ENCODE results near the gene SUV39H2.

Gene SUV39H2

DNA sequence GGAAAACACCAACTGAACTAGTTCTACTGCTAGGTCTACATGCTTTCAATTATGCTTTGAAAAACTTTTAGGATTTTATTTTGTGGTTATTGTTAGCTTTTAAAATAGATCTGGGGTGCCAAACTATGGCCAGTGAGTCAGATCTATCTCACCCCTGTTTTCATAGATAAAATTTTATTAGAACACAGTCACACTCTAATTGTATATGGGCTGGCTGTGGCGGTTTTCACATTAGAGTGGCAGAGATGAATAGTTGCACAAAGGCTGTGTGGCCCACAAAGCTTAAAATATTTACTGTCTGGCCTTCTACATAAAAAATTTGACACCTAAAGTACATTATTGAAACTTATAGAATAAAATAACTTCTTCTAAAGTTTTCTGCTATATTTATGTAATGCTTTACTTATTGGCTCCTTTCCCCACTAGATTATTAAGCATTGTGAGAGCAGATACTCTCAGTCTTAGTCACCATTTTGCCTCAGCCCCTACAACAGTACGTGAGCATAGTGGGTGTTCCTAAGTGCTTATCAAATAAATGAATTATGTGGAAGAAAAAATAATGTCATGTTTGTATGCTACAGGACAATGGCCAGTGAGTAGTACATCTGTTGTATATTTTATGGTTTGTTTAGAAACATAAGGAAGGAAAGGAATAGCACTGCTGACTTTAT, 5.4 kb upstream of the SUV39H2 start:
- H4K20me1 ChIP-seq, result peaks cover 9% of the 10 kb centered on the region
- TF ChIP-seq Cebpa-rat (IDR thresholded peaks at IDR 0.05), result no peak
- no peak overlapping the region for H3K27ac ChIP-seq
- H3K4me1 ChIP-seq, result peaks cover 30% of the 10 kb centered on the region
- no peak overlapping the region for H3K9ac ChIP-seq
- no peak overlapping the region for H3K4me3 ChIP-seq
- H3K4me2 ChIP-seq, result no peak overlapping the region
- no peaks in the 10 kb centered on the region for H3K9me3 ChIP-seq
- H3K27me3 ChIP-seq, result no peaks in the 10 kb centered on the region
- peaks cover 27% of the 10 kb centered on the region for H3K36me3 ChIP-seq

DNA sequence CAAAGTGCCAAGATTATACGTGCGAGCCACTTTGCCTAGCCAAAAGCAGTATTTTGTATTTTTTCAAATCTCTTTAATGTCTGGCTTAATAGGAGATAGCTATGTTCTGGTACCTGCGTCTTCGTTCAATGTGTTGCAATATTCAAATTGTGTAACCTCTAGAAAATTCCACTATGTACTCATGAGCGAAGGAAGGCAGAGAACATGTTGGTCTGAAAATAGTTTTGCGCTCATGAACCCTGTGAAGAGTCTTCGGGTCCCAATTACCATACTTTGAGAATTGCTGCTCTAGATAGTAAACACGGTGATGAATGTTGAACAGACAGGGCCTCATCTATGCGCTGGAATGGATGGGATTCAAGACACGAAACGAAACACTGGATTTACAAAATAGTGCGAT, 2.7 kb upstream of the SUV39H2 start:
- peaks cover 18% of the 10 kb centered on the region for H4K20me1 ChIP-seq
- TF ChIP-seq Cebpa-rat (IDR thresholded peaks at IDR 0.05), result no peak
- H3K27ac ChIP-seq, result no peak overlapping the region
- H3K27me3 ChIP-seq, result no peaks in the 10 kb centered on the region
- H3K36me3 ChIP-seq, result peaks cover 9% of the 10 kb centered on the region; the same call in 1 of the 2 replicates
- H3K4me2 ChIP-seq, result no peak overlapping the region
- no peak overlapping the region for H3K9ac ChIP-seq
- H3K4me1 ChIP-seq, result peaks cover 40% of the 10 kb centered on the region
- no peaks in the 10 kb centered on the region for H3K9me3 ChIP-seq
- H3K4me3 ChIP-seq, result no peak overlapping the region

DNA sequence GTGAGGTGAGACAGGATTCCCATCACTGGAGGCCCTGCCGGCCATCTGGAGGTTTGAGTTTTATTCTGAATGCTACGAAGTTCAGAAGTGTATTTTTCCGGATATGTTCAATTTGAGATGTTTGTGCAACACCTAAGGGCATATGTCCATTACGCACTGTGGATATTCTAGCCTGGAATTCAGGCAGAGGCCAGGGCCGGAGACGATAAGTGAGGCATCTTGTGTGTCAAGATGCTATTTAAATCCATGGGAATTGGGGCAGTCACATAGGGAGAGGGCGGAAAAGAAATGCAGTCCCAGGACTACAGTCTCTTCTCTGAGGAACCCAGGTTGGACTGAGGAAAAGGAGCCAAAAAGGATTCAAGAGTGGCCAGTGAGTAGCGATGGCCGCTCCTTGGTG, 1.9 kb upstream of the SUV39H2 start:
- Histone ChIP-seq H3K27ac (no peak overlapping the region), H3K9me3 (no peaks in the 10 kb centered on the region), H3K4me1 (peaks cover 40% of the 10 kb centered on the region), H3K4me3 (no peak overlapping the region; the same call in 1 of the 2 replicates), H3K9ac (peak overlapping the region; percentile 89; the same call in 1 of the 2 replicates), H3K36me3 (peaks cover 9% of the 10 kb centered on the region; the same call in 1 of the 2 replicates), H4K20me1 (peaks cover 18% of the 10 kb centered on the region), H3K27me3 (no peaks in the 10 kb centered on the region), H3K4me2 (peak overlapping the region; percentile 81)
- no peak for TF ChIP-seq Cebpa-rat (IDR thresholded peaks at IDR 0.05)

DNA sequence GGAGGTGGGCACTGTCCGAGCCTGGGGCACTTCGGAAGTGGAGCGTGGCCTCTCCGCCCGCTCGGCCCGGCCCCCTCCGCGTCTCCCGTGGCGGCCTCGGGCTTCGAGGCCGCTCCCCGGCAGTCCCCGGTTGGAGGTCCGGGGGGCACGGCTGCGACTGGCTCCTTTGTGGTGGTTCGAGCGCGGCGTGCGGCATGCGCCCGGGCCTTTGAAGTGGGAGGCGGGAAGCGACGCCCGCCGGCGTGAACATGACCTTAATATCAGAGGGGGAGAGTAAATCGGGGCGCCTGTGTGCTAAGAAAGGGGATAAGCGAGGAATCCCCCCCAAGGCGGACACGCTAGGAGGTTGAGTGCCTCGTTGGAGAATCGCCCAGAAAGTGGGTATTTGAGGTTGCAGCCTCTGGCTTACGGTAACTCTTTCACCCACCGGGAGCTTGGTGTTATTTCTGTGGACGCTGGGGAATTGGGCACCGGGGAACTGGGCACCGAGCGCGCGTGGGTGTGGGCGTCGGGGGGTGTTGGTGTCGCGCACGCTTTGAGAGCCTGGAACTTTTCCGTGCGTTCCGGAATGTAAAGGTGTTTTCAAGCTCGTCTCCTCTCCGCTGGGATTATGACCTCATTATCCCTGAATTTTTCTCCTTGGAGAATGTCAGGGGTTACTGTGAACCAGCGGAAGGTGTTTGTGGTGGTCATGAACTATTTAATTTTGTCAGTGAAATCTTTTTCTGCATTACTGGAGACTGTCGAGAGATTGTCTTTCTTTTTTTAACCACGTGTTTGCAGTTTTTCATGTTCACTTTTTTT, 660 bp downstream of the SUV39H2 start:
- Histone ChIP-seq H3K4me3 (peak overlapping the region; percentile 86), H3K4me2 (peak overlapping the region; percentile 88), H3K9ac (peak overlapping the region; percentile 89), H3K9me3 (no peaks in the 10 kb centered on the region), H3K36me3 (peaks cover 26% of the 10 kb centered on the region), H3K27ac (peak overlapping the region; percentile 86), H3K27me3 (no peaks in the 10 kb centered on the region), H3K4me1 (peaks cover 43% of the 10 kb centered on the region), H4K20me1 (peaks cover 26% of the 10 kb centered on the region)
- no peak for TF ChIP-seq Cebpa-rat (IDR thresholded peaks at IDR 0.05)

DNA sequence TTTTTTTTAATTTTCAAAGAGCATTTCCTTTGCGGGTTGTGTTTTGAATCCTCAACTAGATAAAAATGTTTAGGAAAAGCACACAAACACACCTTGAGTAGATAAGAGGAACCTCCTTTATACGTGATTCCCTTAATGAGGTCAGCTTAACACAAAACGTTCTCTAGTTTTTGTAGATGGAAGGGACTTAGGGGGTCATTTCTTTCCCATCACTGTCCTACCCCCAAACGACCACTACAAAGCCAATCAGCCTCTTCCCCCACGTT, 1.2 kb downstream of the SUV39H2 start:
- peaks cover 31% of the 10 kb centered on the region for H4K20me1 ChIP-seq
- peak overlapping the region; percentile 86 for H3K27ac ChIP-seq
- H3K4me2 ChIP-seq, result peak overlapping the region; percentile 88
- no peaks in the 10 kb centered on the region for H3K27me3 ChIP-seq
- peak overlapping the region; percentile 89 for H3K9ac ChIP-seq
- H3K4me1 ChIP-seq, result peaks cover 43% of the 10 kb centered on the region
- peaks cover 31% of the 10 kb centered on the region for H3K36me3 ChIP-seq
- H3K4me3 ChIP-seq, result peak overlapping the region; percentile 86
- no peak for TF ChIP-seq Cebpa-rat (IDR thresholded peaks at IDR 0.05)
- no peaks in the 10 kb centered on the region for H3K9me3 ChIP-seq

DNA sequence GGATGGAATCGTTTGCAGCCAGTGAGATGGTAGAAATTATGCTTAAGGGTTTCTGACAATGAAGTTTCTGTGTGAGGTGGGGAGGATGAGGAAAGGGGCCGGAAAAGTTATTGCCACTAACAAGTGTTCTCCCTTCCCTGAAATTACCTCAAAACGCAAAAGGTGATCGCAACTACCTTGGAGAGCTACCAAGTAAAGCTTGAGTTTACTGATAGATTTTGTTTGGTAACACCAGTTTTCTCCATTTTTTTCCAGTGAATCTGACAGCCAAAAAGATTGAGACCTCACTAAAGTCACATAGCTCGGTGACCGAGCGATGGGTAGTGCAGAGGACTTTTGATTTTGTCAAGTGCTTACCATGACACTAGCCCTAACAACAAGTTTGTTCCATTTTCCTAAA, 1.6 kb downstream of the SUV39H2 start:
- Histone ChIP-seq H4K20me1 (peaks cover 35% of the 10 kb centered on the region), H3K9me3 (no peaks in the 10 kb centered on the region), H3K36me3 (peaks cover 35% of the 10 kb centered on the region), H3K27ac (peak overlapping the region; percentile 86; the same call in 1 of the 2 replicates), H3K4me2 (peak overlapping the region; percentile 88), H3K9ac (peak overlapping the region; percentile 89), H3K4me3 (peak overlapping the region; percentile 86), H3K4me1 (peaks cover 41% of the 10 kb centered on the region), H3K27me3 (no peaks in the 10 kb centered on the region)
- no peak for TF ChIP-seq Cebpa-rat (IDR thresholded peaks at IDR 0.05)

DNA sequence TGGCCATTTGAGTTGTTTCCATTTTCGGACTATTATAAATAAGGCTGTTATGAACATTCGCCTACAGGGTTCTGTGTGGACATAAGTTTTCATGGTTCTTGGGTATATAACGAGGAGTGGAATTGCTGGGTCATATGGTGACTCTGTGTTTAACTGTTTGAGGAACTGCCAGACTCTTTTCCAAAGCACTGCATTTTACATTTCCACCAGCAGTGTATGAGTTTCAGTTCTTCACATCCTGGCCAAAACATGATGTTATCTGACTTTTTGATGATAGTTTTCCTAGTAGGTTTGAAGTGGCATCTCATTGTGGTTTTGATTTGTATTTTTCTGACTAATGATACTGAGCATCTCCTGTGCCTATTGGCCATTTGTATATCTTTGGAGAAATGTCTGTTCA, 5.4 kb downstream of the SUV39H2 start:
- H4K20me1 ChIP-seq, result peaks cover 63% of the 10 kb centered on the region
- H3K9me3 ChIP-seq, result peaks cover 5% of the 10 kb centered on the region; the same call in 1 of the 2 replicates
- no peaks in the 10 kb centered on the region for H3K27me3 ChIP-seq
- H3K27ac ChIP-seq, result no peak overlapping the region
- H3K4me2 ChIP-seq, result no peak overlapping the region
- H3K4me3 ChIP-seq, result no peak overlapping the region
- peaks cover 17% of the 10 kb centered on the region for H3K4me1 ChIP-seq
- H3K36me3 ChIP-seq, result peaks cover 72% of the 10 kb centered on the region
- no peak for TF ChIP-seq Cebpa-rat (IDR thresholded peaks at IDR 0.05)
- no peak overlapping the region for H3K9ac ChIP-seq

DNA sequence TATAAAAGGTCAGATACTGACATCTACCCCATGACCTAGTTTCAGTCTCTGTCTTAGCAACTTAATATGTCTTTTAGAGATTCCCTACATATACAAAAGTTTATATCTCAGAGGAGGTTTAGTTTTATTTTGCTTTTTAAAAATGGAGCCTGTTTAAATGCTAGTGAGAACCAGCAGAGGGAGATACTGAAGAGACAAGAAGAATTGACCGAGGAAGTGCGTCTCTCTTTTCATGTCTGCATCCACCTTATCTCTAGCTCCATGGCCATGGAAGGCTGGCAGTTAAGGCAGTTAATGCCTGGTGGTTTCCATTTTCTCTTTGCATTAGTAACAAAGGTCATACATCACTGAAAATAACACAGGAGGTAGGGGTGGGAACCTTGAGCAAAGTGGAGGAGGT, 10.7 kb downstream of the SUV39H2 start:
- Histone ChIP-seq H3K4me2 (0 out of 2 replicates have a peak overlapping the region, but pooled peaks have one; percentile 25), H3K4me3 (no peak overlapping the region), H3K4me1 (no peaks in the 10 kb centered on the region), H3K9ac (no peak overlapping the region), H3K27me3 (no peaks in the 10 kb centered on the region), H3K36me3 (peaks cover 54% of the 10 kb centered on the region), H3K9me3 (peaks cover 5% of the 10 kb centered on the region; the same call in 1 of the 2 replicates), H4K20me1 (peaks cover 84% of the 10 kb centered on the region), H3K27ac (no peak overlapping the region)
- no peak for TF ChIP-seq Cebpa-rat (IDR thresholded peaks at IDR 0.05)

DNA sequence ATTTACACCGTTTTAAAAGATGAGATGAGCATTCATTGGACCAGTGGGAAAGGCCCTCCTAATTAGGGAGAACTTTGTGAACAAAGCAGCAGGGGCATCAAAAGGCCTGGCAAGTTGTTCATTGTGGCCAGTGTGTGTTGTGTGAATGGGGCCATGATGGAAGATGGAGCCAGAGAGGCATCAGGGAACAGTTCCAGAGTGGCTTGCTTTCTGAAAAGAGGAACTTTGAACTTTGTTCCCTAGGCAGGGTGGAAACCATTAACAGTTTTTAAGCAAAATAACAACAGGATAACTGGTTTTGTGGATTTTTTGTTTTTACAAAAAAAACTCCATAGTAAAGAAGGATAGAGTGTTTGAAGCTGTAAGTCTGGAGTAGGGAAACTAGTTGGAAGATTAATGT, 12.5 kb downstream of the SUV39H2 start:
- H3K4me3 ChIP-seq, result no peak overlapping the region
- H3K4me1 ChIP-seq, result no peaks in the 10 kb centered on the region
- H3K9ac ChIP-seq, result no peak overlapping the region
- H3K27me3 ChIP-seq, result no peaks in the 10 kb centered on the region
- H3K4me2 ChIP-seq, result no peak overlapping the region
- H4K20me1 ChIP-seq, result peaks cover 80% of the 10 kb centered on the region
- peaks cover 5% of the 10 kb centered on the region; the same call in 1 of the 2 replicates for H3K9me3 ChIP-seq
- TF ChIP-seq Cebpa-rat (IDR thresholded peaks at IDR 0.05), result no peak
- no peak overlapping the region for H3K27ac ChIP-seq
- H3K36me3 ChIP-seq, result peaks cover 44% of the 10 kb centered on the region

DNA sequence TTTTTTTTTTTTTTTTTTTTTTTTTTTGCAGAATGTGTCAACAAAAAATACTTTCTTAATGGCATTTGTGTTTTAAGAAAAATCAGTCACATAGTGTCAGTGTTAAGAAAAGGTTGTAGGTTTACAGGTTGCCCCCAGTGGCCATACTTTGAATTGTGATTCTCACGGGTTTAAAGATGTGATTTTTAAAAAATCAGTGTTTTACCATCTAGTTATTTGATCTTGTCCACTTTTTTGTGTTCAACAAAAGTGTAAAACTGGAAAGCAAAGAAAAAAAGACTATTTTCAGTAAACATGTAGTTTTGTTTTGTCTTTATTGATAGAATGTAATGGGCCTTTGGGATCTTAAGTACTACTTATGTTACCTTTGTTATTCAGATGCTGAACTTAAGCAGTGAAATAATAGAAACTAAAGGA, 25.7 kb downstream of the SUV39H2 start:
- Histone ChIP-seq H3K4me1 (no peaks in the 10 kb centered on the region), H4K20me1 (peaks cover 15% of the 10 kb centered on the region; the same call in 1 of the 2 replicates), H3K9me3 (peaks cover 24% of the 10 kb centered on the region), H3K36me3 (peaks cover 85% of the 10 kb centered on the region), H3K9ac (no peak overlapping the region), H3K4me3 (no peak overlapping the region), H3K4me2 (no peak overlapping the region), H3K27me3 (no peaks in the 10 kb centered on the region), H3K27ac (no peak overlapping the region)
- TF ChIP-seq Cebpa-rat (IDR thresholded peaks at IDR 0.05), result no peak
